H7 (cell line): Measurements from ENCODE around the gene UBFD1. TPM values are rescaled to one million over a fixed set of nuclear protein-coding genes. Genes with fewer than 3 reads are reported as not detected.

Experiments used
- DNase-seq: peaks from one replicate; pipeline ENCODE4 v3.0.0; 2012
- H3K27me3 ChIP-seq: 2 replicates; pipeline ENCODE4 v1.6.0; 2011; ENCODE audit warnings: mild to moderate bottlenecking, low read length; ENCODE audit not compliant: control insufficient read depth, insufficient read depth
- H3K36me3 ChIP-seq: replicated peaks from 2 replicates; pipeline ENCODE4 v1.5.1; 2011; ENCODE audit warnings: low read length; ENCODE audit not compliant: control insufficient read depth, insufficient read depth
- H3K4me3 ChIP-seq: 2 replicates; pipeline ENCODE4 v1.5.1; 2011; ENCODE audit warnings: low read depth, mild to moderate bottlenecking, control low read depth, low read length, moderate library complexity; ENCODE audit not compliant: insufficient read depth
- total RNA-seq: library from RNA; depleted of rRNA; stranded (reverse); fragments of >200 nt; shearing (Covaris generic); gene quantifications from 2 replicates; pipeline ENCODE4 v1.2.3, GENCODE V29; 2014

Gene UBFD1
- total RNA-seq, 1 experiment from 2014 or later: 68.2 TPM

DNA sequence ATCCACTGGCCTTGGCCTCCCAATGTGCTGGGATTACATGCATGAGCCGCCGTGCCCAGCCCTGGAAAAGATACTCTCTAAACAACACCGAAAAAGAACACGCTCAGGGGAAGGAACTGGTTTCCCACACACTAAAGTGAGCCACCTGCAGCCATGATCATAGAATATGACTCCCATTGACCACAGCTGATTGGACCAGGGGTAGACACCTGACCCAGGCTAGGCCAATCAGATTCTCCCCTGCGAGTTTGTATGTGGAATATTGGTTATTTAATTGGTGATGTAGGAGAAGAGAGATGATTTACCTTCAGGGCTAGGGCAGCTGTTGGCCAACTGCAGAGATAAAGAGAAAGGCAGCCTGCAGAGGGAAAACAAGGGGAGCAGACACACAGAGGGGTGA lies 38.2 kb upstream of the UBFD1 start:
- DNase-seq: no peak
- Histone ChIP-seq H3K27me3 (no peaks in the 10 kb centered on the region), H3K4me3 (no peak overlapping the region), H3K36me3 (peaks cover 23% of the 10 kb centered on the region)

DNA sequence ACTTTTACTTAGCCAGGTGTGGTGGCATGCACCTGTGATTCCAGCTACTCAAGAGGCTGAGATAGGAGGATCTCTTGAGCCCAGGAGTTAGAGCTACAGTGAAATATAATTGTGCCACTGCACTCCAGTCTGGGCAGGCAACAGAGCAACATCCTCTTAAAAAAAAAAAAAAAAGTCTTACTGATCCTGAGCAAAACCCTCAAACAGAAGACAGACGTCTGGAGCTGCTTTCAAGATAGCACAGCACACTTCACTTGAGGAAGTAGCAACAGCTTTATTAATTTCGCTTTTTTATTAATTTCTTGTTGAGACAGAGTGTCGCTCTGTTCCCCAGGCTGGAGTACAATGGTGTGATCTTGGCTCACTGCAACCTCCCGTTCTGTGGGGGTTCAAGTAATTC lies 37.0 kb upstream of the UBFD1 start:
- Histone ChIP-seq H3K27me3 (no peaks in the 10 kb centered on the region), H3K36me3 (peaks cover 31% of the 10 kb centered on the region)
- DNase-seq: no peak

DNA sequence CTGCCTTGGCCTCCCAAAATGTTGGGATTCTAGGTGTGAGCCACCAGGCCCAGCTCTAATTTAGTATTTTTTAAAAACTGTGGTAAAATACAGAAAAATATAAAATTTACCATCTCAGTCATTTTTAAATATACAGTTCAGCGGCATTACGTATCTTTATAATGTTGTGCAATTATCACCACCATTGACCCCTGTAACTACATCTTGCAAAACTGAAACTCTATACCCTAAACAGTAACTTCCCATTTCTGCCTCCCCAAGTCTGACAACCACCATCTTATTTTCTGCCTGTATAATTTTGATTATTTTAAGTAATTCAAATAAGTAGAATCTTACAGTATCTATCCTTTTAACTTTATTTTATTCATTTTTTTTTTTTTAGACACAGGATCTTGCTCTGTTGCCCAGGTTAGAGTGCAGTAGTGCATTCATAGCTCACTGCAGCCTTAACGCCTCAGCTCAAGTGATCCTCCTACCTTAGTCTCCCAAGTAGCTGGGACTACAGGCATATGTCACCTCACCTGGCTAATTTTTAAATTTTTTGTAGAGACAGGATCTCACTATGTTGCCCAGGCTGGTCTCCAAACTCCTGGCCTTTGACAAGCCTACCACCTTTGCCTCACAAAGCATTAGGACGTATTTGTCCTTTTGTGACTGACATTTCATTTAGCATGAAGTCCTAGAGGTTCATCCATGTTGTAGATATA lies 36.3 kb upstream of the UBFD1 start:
- Histone ChIP-seq H3K4me3 (no peak overlapping the region), H3K27me3 (no peaks in the 10 kb centered on the region), H3K36me3 (peaks cover 31% of the 10 kb centered on the region)
- DNase-seq: no peak

More for the DNA sequence above, 37.0 kb upstream of the UBFD1 start:
- H3K4me3 ChIP-seq: no peak overlapping the region

DNA sequence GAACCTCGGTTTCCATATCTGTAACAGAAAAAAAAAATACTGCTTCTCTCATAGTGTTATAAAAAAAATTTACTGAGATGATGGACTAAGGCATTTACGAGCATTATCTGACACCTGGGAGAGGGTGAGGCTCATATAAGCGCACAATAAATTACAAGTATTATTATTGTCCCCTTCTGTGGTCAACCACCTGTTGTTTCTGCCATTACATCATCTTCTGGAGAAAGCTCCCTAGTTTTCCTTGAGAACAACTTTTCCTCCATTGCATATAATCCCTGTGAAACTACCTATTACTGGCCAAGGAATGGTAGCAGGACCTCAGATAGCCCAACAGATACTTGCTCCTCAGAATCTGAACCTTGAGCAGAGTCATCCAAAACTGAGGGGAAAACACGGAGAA lies 35.6 kb upstream of the UBFD1 start:
- DNase-seq: no peak
- Histone ChIP-seq H3K36me3 (peaks cover 31% of the 10 kb centered on the region), H3K4me3 (no peak overlapping the region), H3K27me3 (no peaks in the 10 kb centered on the region)

DNA sequence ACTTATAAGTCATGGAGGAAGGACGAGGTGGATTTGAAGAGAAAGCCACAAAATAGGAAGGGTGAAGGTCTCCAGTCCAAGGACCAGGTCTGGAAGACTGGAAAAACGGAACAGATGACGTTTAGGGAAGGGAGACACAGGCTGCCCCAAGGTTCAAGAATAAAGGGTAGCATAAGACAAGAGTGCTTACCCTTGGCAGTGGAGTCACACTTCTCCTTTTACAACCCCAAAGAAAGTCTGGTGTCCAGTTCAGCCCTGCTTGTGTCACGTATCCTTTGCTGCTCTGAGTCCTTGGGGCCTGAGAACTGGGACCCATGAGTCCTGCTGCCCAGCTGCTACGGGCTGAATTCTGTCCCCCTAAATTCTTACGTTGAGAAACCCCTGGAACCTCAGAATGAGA lies 34.2 kb upstream of the UBFD1 start:
- Histone ChIP-seq H3K4me3 (no peak overlapping the region), H3K27me3 (no peaks in the 10 kb centered on the region), H3K36me3 (peaks cover 35% of the 10 kb centered on the region)
- no peak for DNase-seq

DNA sequence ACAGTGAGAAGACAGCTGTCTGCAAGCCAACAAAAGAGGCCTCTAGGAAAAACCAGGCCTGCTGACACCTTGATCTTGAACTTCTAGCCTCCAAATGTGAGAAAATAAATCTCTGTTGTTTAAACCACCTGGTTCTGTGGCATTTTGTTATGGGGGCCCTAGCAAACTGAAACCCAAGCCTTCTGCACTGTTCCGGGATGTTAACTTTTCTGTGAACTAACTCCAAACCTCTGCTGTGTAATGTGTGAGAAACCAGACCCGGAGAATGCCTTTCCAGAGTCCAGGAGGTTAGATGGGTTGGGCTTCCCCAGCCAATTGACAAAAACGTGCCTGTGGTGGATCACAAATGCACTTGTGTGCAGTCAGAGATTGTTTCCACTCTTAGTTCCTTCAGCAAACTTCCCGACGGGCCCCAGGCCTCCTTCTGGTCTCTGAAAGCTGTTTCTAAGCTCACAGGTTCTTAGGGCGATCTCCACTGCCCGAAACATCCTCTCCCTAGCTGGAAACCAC lies 33.6 kb upstream of the UBFD1 start:
- no peak for DNase-seq
- Histone ChIP-seq H3K36me3 (peaks cover 40% of the 10 kb centered on the region), H3K4me3 (no peak overlapping the region), H3K27me3 (no peaks in the 10 kb centered on the region)

DNA sequence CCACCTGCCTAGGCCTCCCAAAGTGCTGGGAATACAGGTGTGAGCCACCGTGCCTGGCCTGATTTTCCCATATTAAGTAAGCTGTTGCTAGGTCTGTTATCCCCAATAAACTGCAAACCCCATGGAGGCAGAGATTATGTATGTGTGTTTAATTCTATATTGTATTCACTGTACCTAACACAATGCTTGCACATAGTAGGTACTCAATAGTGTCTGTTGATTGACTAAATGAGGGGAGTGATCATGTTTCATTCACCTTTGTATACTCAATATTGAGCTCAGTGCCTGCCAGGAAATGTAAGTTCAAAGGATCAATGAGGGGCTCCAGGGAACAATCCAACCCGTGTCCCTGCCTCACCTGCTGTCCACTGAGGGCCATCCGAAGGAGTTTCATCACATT lies 32.6 kb upstream of the UBFD1 start:
- DNase-seq: no peak
- Histone ChIP-seq H3K27me3 (no peaks in the 10 kb centered on the region), H3K36me3 (peaks cover 47% of the 10 kb centered on the region), H3K4me3 (no peak overlapping the region)

DNA sequence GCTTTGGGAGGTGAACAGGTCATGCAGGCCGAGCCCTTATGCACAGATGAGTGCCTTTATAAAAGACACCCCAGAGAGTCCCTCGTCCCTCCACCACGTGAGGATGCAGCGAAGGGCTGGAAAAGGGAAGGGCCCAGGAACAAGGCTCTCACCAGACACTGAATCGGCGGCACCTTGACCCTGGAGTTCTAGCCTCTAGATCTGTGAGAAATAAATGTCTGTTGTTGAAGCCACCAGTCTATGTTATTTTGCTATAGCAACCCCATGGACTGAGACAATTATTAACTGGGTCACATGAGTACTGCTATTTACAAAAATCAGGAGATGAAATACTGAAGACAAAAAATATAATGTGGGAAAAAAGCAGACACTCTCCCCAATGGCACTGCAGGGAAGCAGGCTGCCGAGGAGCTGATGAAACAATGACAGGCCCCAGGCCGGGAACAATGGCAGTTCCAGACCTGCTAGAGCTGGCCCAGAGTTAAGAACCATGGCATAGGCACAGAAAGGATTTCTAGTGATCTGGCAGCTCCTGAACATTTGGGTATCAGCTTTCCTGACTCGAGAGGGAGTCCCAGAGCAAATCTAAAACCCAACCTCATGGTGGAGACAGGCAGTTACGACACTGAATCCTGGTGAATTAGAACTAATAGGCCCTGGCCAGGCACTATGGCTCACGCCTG lies 29.4 kb upstream of the UBFD1 start:
- Histone ChIP-seq H3K36me3 (peaks cover 42% of the 10 kb centered on the region), H3K4me3 (no peak overlapping the region), H3K27me3 (no peaks in the 10 kb centered on the region)
- DNase-seq: no peak

DNA sequence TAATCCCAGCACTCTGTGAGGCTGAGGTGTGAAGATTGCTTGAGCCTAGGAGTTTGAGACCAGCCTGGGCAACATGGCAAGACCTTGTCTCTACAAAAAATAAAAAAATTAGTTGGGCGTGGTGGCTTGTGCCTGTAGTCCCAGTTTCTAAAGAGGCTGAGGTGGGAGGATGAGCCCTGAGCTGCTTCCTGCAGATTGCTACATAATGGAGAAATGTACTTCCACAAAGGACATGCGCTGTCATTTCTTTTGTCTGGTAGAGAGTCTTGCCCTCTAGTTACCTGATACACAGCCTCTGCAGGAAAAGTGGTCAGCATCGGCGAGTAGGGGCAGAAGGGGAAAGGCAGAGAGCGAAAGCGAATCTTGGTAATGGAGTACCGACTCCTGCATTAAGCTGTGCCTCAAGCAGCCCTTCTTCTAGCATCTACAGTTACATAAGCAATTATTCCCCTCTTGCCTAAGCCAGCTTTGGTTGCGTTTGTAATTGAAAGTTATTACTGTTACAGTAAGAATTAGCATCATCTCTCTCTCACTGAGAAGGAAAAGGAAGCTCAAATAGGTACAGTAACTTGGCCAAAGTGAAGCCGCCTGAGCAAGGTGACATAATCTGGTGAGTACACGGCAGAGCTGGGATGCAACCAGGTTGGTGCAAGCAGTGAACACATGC lies 28.8 kb upstream of the UBFD1 start:
- Histone ChIP-seq H3K27me3 (no peaks in the 10 kb centered on the region), H3K36me3 (peaks cover 41% of the 10 kb centered on the region), H3K4me3 (no peak overlapping the region)
- no peak for DNase-seq

DNA sequence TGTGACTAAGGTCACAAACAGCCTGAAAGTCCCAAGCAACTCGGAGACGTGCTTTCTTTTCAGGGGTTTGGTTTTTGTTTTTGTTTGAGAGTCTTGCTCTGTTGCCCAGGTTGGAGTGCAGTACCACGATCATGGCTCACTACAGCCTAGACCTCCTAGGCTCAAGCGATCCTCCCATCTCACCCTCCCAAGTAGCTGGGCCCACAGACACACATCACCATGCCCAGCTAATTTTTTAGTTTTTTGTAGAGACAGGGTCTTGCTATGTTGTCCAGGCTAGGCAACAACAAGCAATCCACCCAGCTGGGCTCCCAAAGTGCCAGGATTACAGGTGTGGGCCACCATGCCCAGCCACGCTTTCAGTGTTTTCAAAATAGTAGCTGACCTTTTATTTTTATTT lies 27.5 kb upstream of the UBFD1 start:
- Histone ChIP-seq H3K27me3 (no peaks in the 10 kb centered on the region), H3K36me3 (peaks cover 37% of the 10 kb centered on the region), H3K4me3 (no peak overlapping the region)
- no peak for DNase-seq

DNA sequence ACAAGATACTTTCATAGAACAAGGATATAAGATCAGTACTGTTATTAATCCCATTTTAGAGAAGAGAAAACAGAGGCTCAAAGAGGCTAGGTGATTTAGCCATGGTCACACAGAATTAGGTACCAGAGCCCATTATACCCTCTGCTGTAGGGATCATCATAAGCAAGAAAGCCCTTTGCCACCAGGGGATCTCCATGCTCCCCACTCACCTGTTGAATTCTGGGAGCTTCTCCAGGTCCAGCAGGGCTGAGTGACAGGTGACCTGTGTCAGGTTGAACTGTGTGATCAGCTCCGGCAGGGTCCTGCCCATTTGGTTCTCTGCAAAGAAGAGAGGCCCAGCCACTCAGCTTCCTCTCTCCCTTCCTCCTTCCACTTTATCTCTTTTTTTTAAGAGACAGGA lies 25.1 kb upstream of the UBFD1 start:
- DNase-seq: no peak
- peaks cover 39% of the 10 kb centered on the region for H3K36me3 ChIP-seq
- no peak overlapping the region for H3K4me3 ChIP-seq
- H3K27me3 ChIP-seq: no peaks in the 10 kb centered on the region

DNA sequence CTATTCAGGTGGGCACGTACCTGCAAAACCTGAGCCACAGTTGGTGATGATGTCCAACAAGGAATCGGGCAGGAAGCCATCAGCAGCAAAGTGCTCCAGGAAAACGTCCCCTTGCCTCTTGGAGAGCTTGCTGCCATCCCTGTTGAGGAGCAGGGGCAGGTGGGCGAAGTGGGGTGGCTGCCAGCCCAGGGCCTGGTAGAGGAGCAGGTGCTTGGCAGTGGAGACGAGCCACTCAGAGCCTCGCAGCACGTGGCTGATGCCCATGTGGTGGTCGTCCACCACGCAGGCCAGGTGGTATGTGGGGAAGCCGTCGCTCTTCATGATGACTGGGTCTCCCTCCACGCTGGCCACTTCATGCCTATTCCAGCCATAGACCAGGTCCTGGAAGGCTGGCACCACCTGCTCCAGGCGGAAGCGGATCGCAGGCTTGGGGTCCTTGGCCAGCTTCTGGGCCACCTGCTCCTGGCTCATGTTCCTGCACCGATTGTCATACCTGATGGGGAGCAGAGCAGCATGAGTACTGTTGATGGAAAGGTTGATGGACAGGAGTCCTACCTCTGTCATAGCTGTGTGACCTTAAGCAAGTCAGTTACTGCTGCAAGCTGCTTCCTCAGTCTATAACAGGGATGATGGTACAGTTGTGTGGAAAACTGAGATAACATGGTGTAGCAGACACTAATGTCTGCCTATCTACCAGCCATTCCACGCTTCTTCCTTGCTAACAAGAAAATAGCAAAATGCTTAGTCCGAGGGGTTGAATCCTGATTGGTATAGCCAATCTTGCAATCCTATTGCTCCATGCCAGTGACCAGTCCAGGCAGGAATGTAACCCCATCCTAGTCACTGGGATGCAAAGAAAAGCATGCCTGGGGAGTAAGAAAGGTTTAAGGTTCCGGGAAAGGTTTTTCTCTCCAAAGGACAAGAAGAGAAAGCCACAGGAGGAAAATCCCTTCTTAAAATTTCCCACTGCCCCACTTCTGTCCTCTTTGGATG lies 22.4 kb upstream of the UBFD1 start:
- Histone ChIP-seq H3K4me3 (no peak overlapping the region), H3K27me3 (no peaks in the 10 kb centered on the region), H3K36me3 (peaks cover 28% of the 10 kb centered on the region)
- DNase-seq: no peak

DNA sequence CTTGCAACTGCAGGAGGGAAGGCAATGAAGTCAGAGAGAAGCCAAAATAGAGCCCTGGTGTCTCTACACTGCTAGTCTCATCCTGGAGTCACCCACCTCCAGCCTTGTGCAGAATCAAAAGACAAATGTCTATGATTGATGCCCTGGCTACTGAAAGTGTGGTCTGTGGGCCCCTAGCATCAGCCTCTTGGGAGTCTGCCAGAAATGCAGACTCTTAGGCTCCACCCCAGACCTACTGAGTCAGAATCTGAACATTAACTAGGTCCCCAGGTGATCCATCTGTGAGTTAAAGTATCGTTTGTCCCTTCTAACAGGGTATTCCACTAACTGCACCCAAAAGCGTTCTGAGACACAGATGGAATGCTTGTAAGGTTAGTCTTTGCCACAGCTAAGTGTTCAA lies 21.6 kb upstream of the UBFD1 start:
- Histone ChIP-seq H3K4me3 (no peak overlapping the region), H3K27me3 (no peaks in the 10 kb centered on the region), H3K36me3 (peaks cover 29% of the 10 kb centered on the region)
- DNase-seq: no peak

DNA sequence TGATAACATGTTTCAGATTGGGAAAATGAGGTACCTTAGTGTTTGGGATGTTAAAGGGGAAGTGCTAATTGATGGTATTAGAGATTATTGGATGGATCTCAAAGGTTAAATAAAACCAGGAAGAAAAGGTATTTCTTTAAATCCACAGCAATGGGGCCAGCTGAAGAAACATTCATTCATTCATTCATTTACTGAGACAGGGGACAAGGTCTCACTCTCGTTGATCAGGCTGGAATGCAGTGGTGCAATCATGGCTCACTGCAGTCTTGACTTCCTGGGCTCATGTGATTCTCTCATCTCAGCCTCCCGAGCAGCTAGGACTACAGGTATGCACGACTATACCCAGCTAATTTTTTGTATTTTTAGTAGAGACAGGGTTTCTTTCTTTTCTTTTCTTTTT lies 20.1 kb upstream of the UBFD1 start:
- H3K4me3 ChIP-seq: no peak overlapping the region
- H3K27me3 ChIP-seq: no peaks in the 10 kb centered on the region
- peaks cover 28% of the 10 kb centered on the region for H3K36me3 ChIP-seq
- DNase-seq: no peak
